ENCODE results near the gene CUL5. TPM values are rescaled to one million over a fixed set of nuclear protein-coding genes. Genes with fewer than 3 reads are reported as not detected.

The CUL5 gene
- total RNA-seq, 1 experiment from 2014 or later, result 34.3 TPM

- Histone ChIP-seq H3K27ac (no peak overlapping the region), H3K9me2 (ENCODE audit: insufficient read depth) (no peaks in the 10 kb centered on the region), H3K4me1 (replicated peaks; ENCODE audit: insufficient read depth) (no peaks in the 10 kb centered on the region), H3K36me3 (ENCODE audit: low read depth) (peaks cover 15% of the 10 kb centered on the region; the same call in 1 of the 2 replicates), H3K79me2 (ENCODE audit: low read depth) (peaks cover 18% of the 10 kb centered on the region; the same call in 1 of the 2 replicates), H3K27me3 (ENCODE audit: insufficient read depth, low read depth) (no peaks in the 10 kb centered on the region), H3K4me2 (no peak overlapping the region), H3K9me3 (ENCODE audit: insufficient read depth, low read depth) (no peaks in the 10 kb centered on the region), H3K4me3 (no peak overlapping the region), H3F3A (ENCODE audit: insufficient read depth, low read depth) (0 out of 2 replicates have a peak, but pooled peaks cover 3% of the 10 kb centered on the region), H2AFZ (no peak overlapping the region), H4K20me1 (ENCODE audit: insufficient read depth) (peaks cover 44% of the 10 kb centered on the region)
- DNase-seq, result no peak
- intact Hi-C loops (cut with micrococcal nuclease; ENCODE audit: unreplicated experiment), result no loop called here
- POLR2A ChIA-PET (ENCODE audit: unreplicated experiment), result no interaction called here
- no peak for TF ChIP-seq CTCF (conservative IDR thresholded peaks at IDR 0.05)
- no peak for TF ChIP-seq EZH2 (IDR thresholded peaks at IDR 0.05; ENCODE audit: low read depth)
- no TSS peak for BruUV-seq (replicated peaks)
- CTCF ChIA-PET, result no interaction called here
Observed at GRCh38 chr11:108037211-108037610, 28.5 kb downstream of the CUL5 start.

- intact Hi-C loops (cut with micrococcal nuclease; ENCODE audit: unreplicated experiment), result no loop called here
- peaks cover 15% of the 10 kb centered on the region; the same call in 1 of the 2 replicates for H3K36me3 ChIP-seq (ENCODE audit: low read depth)
Observed at GRCh38 chr11:108037636-108038035, 28.9 kb downstream of the CUL5 start.

GRCh38 chr11:108048269-108048668 lies 39.6 kb downstream of the CUL5 start:
- ChIA-PET POLR2A (ENCODE audit: unreplicated experiment) (no interaction called here), CTCF (no interaction called here)
- no peaks in the 10 kb centered on the region for H3F3A ChIP-seq (ENCODE audit: insufficient read depth, low read depth)
- H3K9me2 ChIP-seq (ENCODE audit: insufficient read depth), result no peaks in the 10 kb centered on the region
- no peak overlapping the region for H3K27ac ChIP-seq
- H3K4me1 ChIP-seq (replicated peaks; ENCODE audit: insufficient read depth), result no peaks in the 10 kb centered on the region
- no TSS peak for BruUV-seq (replicated peaks)
- no peaks in the 10 kb centered on the region for H3K9me3 ChIP-seq (ENCODE audit: insufficient read depth, low read depth)
- H3K79me2 ChIP-seq (ENCODE audit: low read depth), result peaks cover 10% of the 10 kb centered on the region
- no peak overlapping the region for H3K4me2 ChIP-seq
- H4K20me1 ChIP-seq (ENCODE audit: insufficient read depth), result peaks cover 8% of the 10 kb centered on the region
- H2AFZ ChIP-seq, result no peak overlapping the region
- no peaks in the 10 kb centered on the region for H3K27me3 ChIP-seq (ENCODE audit: insufficient read depth, low read depth)
- no peak overlapping the region for H3K4me3 ChIP-seq
- TF ChIP-seq CTCF (conservative IDR thresholded peaks at IDR 0.05) (no peak), EZH2 (IDR thresholded peaks at IDR 0.05; ENCODE audit: low read depth) (no peak)
- DNase-seq, result no peak
- intact Hi-C loops (cut with micrococcal nuclease; ENCODE audit: unreplicated experiment), result no loop called here
- peaks cover 10% of the 10 kb centered on the region for H3K36me3 ChIP-seq (ENCODE audit: low read depth)

More at GRCh38 chr11:108037636-108038035, 28.9 kb downstream of the CUL5 start:
- no peak overlapping the region for H2AFZ ChIP-seq
- ChIA-PET POLR2A (ENCODE audit: unreplicated experiment) (no interaction called here), CTCF (no interaction called here)
- H3K9me2 ChIP-seq (ENCODE audit: insufficient read depth), result no peaks in the 10 kb centered on the region
- 0 out of 2 replicates have a peak, but pooled peaks cover 3% of the 10 kb centered on the region for H3F3A ChIP-seq (ENCODE audit: insufficient read depth, low read depth)
- H3K27ac ChIP-seq, result no peak overlapping the region
- H3K4me1 ChIP-seq (replicated peaks; ENCODE audit: insufficient read depth), result no peaks in the 10 kb centered on the region
- no peak overlapping the region for H3K4me3 ChIP-seq
- no peak for TF ChIP-seq CTCF (conservative IDR thresholded peaks at IDR 0.05)
- no peak for TF ChIP-seq EZH2 (IDR thresholded peaks at IDR 0.05; ENCODE audit: low read depth)
- peaks cover 40% of the 10 kb centered on the region for H4K20me1 ChIP-seq (ENCODE audit: insufficient read depth)
- no peak for DNase-seq
- no peak overlapping the region for H3K4me2 ChIP-seq
- BruUV-seq (replicated peaks), result no TSS peak
- no peaks in the 10 kb centered on the region for H3K9me3 ChIP-seq (ENCODE audit: insufficient read depth, low read depth)
- H3K79me2 ChIP-seq (ENCODE audit: low read depth), result peaks cover 14% of the 10 kb centered on the region; the same call in 1 of the 2 replicates
- no peaks in the 10 kb centered on the region for H3K27me3 ChIP-seq (ENCODE audit: insufficient read depth, low read depth)
